ENCODE measurements around the gene PCIF1. TPM values are rescaled to one million over a fixed set of nuclear protein-coding genes. Genes with fewer than 3 reads are reported as not detected.

The PCIF1 gene
- total RNA-seq, 1 experiment from 2014 or later: 26.8 TPM

DNA sequence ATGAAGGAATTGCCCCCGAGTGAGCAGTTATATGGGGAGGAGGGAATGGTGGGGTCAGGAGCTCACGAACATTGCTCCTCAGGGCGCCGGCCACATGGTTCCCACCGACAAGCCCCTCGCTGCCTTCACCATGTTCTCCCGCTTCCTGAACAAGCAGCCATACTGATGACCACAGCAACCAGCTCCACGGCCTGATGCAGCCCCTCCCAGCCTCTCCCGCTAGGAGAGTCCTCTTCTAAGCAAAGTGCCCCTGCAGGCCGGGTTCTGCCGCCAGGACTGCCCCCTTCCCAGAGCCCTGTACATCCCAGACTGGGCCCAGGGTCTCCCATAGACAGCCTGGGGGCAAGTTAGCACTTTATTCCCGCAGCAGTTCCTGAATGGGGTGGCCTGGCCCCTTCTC is 36.2 kb upstream of the PCIF1 start:
- Histone ChIP-seq H2AFZ (ENCODE audit: low read length) (no peak overlapping the region), H3K27ac (ENCODE audit: insufficient read length, low read depth, low read length) (no peak overlapping the region), H2BK5ac (ENCODE audit: insufficient read length, low read length) (no peak overlapping the region), H2AK5ac (ENCODE audit: insufficient read length, low read length) (no peak overlapping the region), H2BK12ac (ENCODE audit: insufficient read length, low read depth, low read length) (no peak overlapping the region), H4K91ac (ENCODE audit: insufficient read length, low read depth, low read length) (no peak overlapping the region), H3K9me3 (ENCODE audit: control insufficient read depth, low read depth, low read length) (no peaks in the 10 kb centered on the region), H3K23ac (ENCODE audit: insufficient read length, low read depth, low read length) (no peak overlapping the region), H2BK15ac (ENCODE audit: low read depth, low read length) (no peak overlapping the region), H3T11ph (ENCODE audit: low read length) (no peak overlapping the region), H3K18ac (ENCODE audit: insufficient read length, low read depth, low read length) (no peak overlapping the region), H2BK20ac (ENCODE audit: low read depth, low read length, poor library complexity, severe bottlenecking) (no peak overlapping the region), H3K4ac (ENCODE audit: low read depth, low read length) (no peak overlapping the region), H3K9ac (ENCODE audit: extremely low read depth, insufficient read length, low read length) (no peak overlapping the region), H3K79me1 (ENCODE audit: insufficient read depth, low read depth, low read length, poor library complexity, severe bottlenecking) (no peaks in the 10 kb centered on the region), H2BK120ac (ENCODE audit: low read depth, low read length, poor library complexity, severe bottlenecking) (no peak overlapping the region), H3K4me2 (ENCODE audit: insufficient read depth, insufficient read length, low read length) (no peak overlapping the region), H3K27me3 (ENCODE audit: insufficient read depth, low read length) (no peaks in the 10 kb centered on the region), H3K23me2 (ENCODE audit: insufficient read length, low read depth, low read length, poor library complexity, severe bottlenecking) (no peaks in the 10 kb centered on the region), H3K4me1 (ENCODE audit: insufficient read depth, low read length) (no peaks in the 10 kb centered on the region), H4K5ac (ENCODE audit: insufficient read length, low read depth, low read length) (no peak overlapping the region), H3K56ac (ENCODE audit: insufficient read length, low read depth, low read length) (no peak overlapping the region), H4K8ac (replicated peaks; ENCODE audit: insufficient read length, low read depth, low read length) (no peak overlapping the region), H3K14ac (ENCODE audit: insufficient read depth, low read length) (no peak overlapping the region), H3K79me2 (ENCODE audit: insufficient read depth, low read length) (no peaks in the 10 kb centered on the region), H4K20me1 (ENCODE audit: control insufficient read depth, insufficient read depth, insufficient read length) (no peaks in the 10 kb centered on the region)
- Mint-ChIP-seq H3K4me3 (no peak overlapping the region), H3K4me1 (no peaks in the 10 kb centered on the region), H3K9me3 (no peaks in the 10 kb centered on the region), H3K27me3 (ENCODE audit: low read depth) (no peaks in the 10 kb centered on the region; the same call in 1 of the 2 replicates), H3K36me3 (ENCODE audit: insufficient read depth in 1 of 3, low read depth in 3 of 3) (peaks cover 27 to 57% (median 52%) of the 10 kb centered on the region in 3 experiments), H3K27ac (no peak overlapping the region)
- no CpG with 5 or more reads among the region's 12 CpGs for WGBS (ENCODE audit: extremely low coverage, insufficient read length, low lambda C conversion rate)
- DNase-seq: no peak
- TF ChIP-seq, protein P1, sequence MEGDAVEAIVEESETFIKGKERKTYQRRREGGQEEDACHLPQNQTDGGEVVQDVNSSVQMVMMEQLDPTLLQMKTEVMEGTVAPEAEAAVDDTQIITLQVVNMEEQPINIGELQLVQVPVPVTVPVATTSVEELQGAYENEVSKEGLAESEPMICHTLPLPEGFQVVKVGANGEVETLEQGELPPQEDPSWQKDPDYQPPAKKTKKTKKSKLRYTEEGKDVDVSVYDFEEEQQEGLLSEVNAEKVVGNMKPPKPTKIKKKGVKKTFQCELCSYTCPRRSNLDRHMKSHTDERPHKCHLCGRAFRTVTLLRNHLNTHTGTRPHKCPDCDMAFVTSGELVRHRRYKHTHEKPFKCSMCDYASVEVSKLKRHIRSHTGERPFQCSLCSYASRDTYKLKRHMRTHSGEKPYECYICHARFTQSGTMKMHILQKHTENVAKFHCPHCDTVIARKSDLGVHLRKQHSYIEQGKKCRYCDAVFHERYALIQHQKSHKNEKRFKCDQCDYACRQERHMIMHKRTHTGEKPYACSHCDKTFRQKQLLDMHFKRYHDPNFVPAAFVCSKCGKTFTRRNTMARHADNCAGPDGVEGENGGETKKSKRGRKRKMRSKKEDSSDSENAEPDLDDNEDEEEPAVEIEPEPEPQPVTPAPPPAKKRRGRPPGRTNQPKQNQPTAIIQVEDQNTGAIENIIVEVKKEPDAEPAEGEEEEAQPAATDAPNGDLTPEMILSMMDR (conservative IDR thresholded peaks at IDR 0.05): no peak
